ENCODE measurements around the gene DNMBP.

DNMBP gene

GRCh38 chr10:99850767-99851340 is 158.9 kb downstream of the DNMBP start:
- H3K4me3 ChIP-seq (replicated peaks; ENCODE audit: low read depth, low read length): no peak overlapping the region
- DNase-seq (ENCODE audit: low read depth): no peak
- TF ChIP-seq CTCF (IDR thresholded peaks at IDR 0.05; ENCODE audit: low read length, missing control alignments): no peak

GRCh38 chr10:99850021-99850766 is 159.6 kb downstream of the DNMBP start:
- no peak overlapping the region for H3K4me3 ChIP-seq (replicated peaks; ENCODE audit: low read depth, low read length)
- TF ChIP-seq CTCF (IDR thresholded peaks at IDR 0.05; ENCODE audit: low read length, missing control alignments): no peak
- DNase-seq (ENCODE audit: low read depth): no peak

GRCh38 chr10:99849536-99849935 is 160.2 kb downstream of the DNMBP start:
- TF ChIP-seq CTCF (IDR thresholded peaks at IDR 0.05; ENCODE audit: low read length, missing control alignments): no peak
- DNase-seq (ENCODE audit: low read depth): no peak
- H3K4me3 ChIP-seq (replicated peaks; ENCODE audit: low read depth, low read length): no peak overlapping the region

GRCh38 chr10:99849057-99849456 is 160.7 kb downstream of the DNMBP start:
- no peak for TF ChIP-seq CTCF (IDR thresholded peaks at IDR 0.05; ENCODE audit: low read length, missing control alignments)
- no peak overlapping the region for H3K4me3 ChIP-seq (replicated peaks; ENCODE audit: low read depth, low read length)
- no peak for DNase-seq (ENCODE audit: low read depth)

- H3K4me3 ChIP-seq (replicated peaks; ENCODE audit: low read depth, low read length): peak overlapping the region; percentile 30
- peak; percentile 95 for TF ChIP-seq CTCF (IDR thresholded peaks at IDR 0.05; ENCODE audit: low read length, missing control alignments)
- peak; percentile 98 for DNase-seq (ENCODE audit: low read depth)
Observed at GRCh38 chr10:99845837-99846382, 163.8 kb downstream of the DNMBP start.

- no peak for TF ChIP-seq CTCF (IDR thresholded peaks at IDR 0.05; ENCODE audit: low read length, missing control alignments)
- no peak for DNase-seq (ENCODE audit: low read depth)
Observed at GRCh38 chr10:99844433-99844955, 165.3 kb downstream of the DNMBP start.

More at GRCh38 chr10:99844433-99844955, 165.3 kb downstream of the DNMBP start:
- H3K4me3 ChIP-seq (replicated peaks; ENCODE audit: low read depth, low read length): no peak overlapping the region

Measured in fibroblast of pulmonary artery (primary cell).